ENCODE results near the gene SCGB3A2.
"Not testable (repeated sequence)": the region's sequence is repeated elsewhere in the genome, so short reads cannot be mapped to it uniquely, and the experiment has no call there.

Gene SCGB3A2

DNA sequence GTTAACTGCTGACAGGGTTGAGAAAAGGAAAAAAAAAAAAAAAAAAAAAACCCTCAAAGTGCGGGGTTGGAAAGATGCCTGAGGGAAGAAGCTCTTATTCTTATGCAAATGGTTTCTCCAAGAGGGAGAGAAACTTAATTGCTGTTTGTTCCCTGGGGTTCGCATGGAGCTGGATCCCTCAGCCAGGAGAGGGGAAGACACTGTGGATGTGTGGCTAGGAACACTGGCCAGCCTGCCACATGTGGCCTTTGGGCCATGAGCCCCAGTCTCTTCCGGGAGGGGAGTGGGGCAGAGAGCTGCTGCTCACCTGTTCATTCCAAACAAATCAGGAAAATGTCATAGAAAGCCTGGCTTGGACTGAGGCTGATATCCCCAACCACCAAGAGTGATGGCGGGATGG is 9.4 kb upstream of the SCGB3A2 start:
- no peaks in the 10 kb centered on the region for H3F3A ChIP-seq (ENCODE audit: insufficient read depth, low read length)
- H3K27ac ChIP-seq (ENCODE audit: low read depth, low read length, poor library complexity, severe bottlenecking), result no peak overlapping the region
- no peaks in the 10 kb centered on the region for H3K27me3 ChIP-seq (ENCODE audit: insufficient read depth, low read length)
- H3K4me2 ChIP-seq (ENCODE audit: low read length), result no peak overlapping the region
- H3K79me2 ChIP-seq (ENCODE audit: insufficient read depth, low read length), result no peaks in the 10 kb centered on the region
- no peaks in the 10 kb centered on the region for H3K4me1 ChIP-seq (ENCODE audit: insufficient read depth, low read length, severe bottlenecking)
- H3K4me3 ChIP-seq (ENCODE audit: low read depth, low read length, poor library complexity, severe bottlenecking), result no peak overlapping the region
- H4K20me1 ChIP-seq (ENCODE audit: insufficient read depth, low read length), result no peaks in the 10 kb centered on the region
- H3K36me3 ChIP-seq (ENCODE audit: insufficient read depth, low read length), result no peaks in the 10 kb centered on the region
- no peak overlapping the region for H3K9ac ChIP-seq (ENCODE audit: low read length)
- no peaks in the 10 kb centered on the region for H3K9me3 ChIP-seq (ENCODE audit: low read length)
- TF ChIP-seq, protein P1, sequence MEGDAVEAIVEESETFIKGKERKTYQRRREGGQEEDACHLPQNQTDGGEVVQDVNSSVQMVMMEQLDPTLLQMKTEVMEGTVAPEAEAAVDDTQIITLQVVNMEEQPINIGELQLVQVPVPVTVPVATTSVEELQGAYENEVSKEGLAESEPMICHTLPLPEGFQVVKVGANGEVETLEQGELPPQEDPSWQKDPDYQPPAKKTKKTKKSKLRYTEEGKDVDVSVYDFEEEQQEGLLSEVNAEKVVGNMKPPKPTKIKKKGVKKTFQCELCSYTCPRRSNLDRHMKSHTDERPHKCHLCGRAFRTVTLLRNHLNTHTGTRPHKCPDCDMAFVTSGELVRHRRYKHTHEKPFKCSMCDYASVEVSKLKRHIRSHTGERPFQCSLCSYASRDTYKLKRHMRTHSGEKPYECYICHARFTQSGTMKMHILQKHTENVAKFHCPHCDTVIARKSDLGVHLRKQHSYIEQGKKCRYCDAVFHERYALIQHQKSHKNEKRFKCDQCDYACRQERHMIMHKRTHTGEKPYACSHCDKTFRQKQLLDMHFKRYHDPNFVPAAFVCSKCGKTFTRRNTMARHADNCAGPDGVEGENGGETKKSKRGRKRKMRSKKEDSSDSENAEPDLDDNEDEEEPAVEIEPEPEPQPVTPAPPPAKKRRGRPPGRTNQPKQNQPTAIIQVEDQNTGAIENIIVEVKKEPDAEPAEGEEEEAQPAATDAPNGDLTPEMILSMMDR (IDR thresholded peaks at IDR 0.05; ENCODE audit: low read length), result no peak
- TF ChIP-seq EZH2 (IDR thresholded peaks at IDR 0.05; ENCODE audit: borderline replicate concordance, low read length), result no peak
- no peaks in the 10 kb centered on the region for H3K9me2 ChIP-seq (ENCODE audit: low read depth, low read length)
- H2AFZ ChIP-seq (ENCODE audit: low read length), result no peak overlapping the region

GRCh38 chr5:147869892-147870291 is 8.6 kb upstream of the SCGB3A2 start:
- H3K9me3 ChIP-seq (ENCODE audit: low read length); H3F3A ChIP-seq (ENCODE audit: insufficient read depth, low read length); H3K27me3 ChIP-seq (ENCODE audit: insufficient read depth, low read length); H3K79me2 ChIP-seq (ENCODE audit: insufficient read depth, low read length); H3K4me2 ChIP-seq (ENCODE audit: low read length); H3K4me3 ChIP-seq (ENCODE audit: low read depth, low read length, poor library complexity, severe bottlenecking); H3K9ac ChIP-seq (ENCODE audit: low read length); H4K20me1 ChIP-seq (ENCODE audit: insufficient read depth, low read length); H3K9me2 ChIP-seq (ENCODE audit: low read depth, low read length); H2AFZ ChIP-seq (ENCODE audit: low read length); H3K36me3 ChIP-seq (ENCODE audit: insufficient read depth, low read length); H3K4me1 ChIP-seq (ENCODE audit: insufficient read depth, low read length, severe bottlenecking); H3K27ac ChIP-seq (ENCODE audit: low read depth, low read length, poor library complexity, severe bottlenecking): not testable (repeated sequence)

GRCh38 chr5:147871980-147872549 is 6.4 kb upstream of the SCGB3A2 start:
- not testable (repeated sequence) for H2AFZ ChIP-seq (ENCODE audit: low read length); H3F3A ChIP-seq (ENCODE audit: insufficient read depth, low read length); H3K9me3 ChIP-seq (ENCODE audit: low read length); H3K4me3 ChIP-seq (ENCODE audit: low read depth, low read length, poor library complexity, severe bottlenecking); H3K79me2 ChIP-seq (ENCODE audit: insufficient read depth, low read length); H4K20me1 ChIP-seq (ENCODE audit: insufficient read depth, low read length); H3K9me2 ChIP-seq (ENCODE audit: low read depth, low read length); H3K36me3 ChIP-seq (ENCODE audit: insufficient read depth, low read length); H3K4me2 ChIP-seq (ENCODE audit: low read length); H3K9ac ChIP-seq (ENCODE audit: low read length); H3K4me1 ChIP-seq (ENCODE audit: insufficient read depth, low read length, severe bottlenecking); H3K27me3 ChIP-seq (ENCODE audit: insufficient read depth, low read length); H3K27ac ChIP-seq (ENCODE audit: low read depth, low read length, poor library complexity, severe bottlenecking)

DNA sequence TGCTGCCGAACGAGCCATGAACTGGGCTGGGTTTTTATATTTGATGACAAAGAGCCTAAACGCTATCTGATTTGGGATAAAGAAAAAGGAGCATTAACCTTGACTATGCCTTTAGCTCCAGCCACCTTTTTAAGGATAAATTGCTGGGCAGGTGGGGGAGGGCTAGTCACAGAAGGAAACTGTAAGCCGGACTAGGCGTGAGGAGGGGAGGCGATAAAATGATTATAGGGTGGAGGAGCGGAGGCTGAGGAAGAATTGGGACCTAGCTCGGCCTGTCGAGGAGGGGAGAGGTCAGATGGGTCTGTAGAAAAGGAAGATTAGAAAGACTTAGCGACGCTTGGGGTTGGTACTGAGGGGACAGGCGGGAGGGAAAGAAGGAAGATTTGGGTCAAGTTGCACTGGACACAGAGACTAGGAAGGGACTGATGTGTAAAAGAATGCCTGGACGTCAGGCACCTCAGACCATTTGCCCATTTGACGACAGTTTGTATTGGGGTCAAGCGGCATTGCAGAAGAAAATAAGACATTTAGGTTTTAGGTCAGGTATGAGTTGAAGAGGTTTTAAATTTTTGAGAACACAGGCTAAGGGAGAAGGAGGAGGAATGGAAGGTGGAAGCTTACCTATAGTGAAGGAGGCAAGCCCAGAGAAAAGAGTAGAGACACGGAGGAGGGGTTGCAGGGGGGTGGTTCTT is 5.6 kb upstream of the SCGB3A2 start:
- H3K36me3 ChIP-seq (ENCODE audit: insufficient read depth, low read length); H3K4me1 ChIP-seq (ENCODE audit: insufficient read depth, low read length, severe bottlenecking); H3K4me3 ChIP-seq (ENCODE audit: low read depth, low read length, poor library complexity, severe bottlenecking); H3K27ac ChIP-seq (ENCODE audit: low read depth, low read length, poor library complexity, severe bottlenecking); H3K9me3 ChIP-seq (ENCODE audit: low read length); H2AFZ ChIP-seq (ENCODE audit: low read length); H3F3A ChIP-seq (ENCODE audit: insufficient read depth, low read length); H3K9me2 ChIP-seq (ENCODE audit: low read depth, low read length); H3K9ac ChIP-seq (ENCODE audit: low read length); H3K79me2 ChIP-seq (ENCODE audit: insufficient read depth, low read length); H4K20me1 ChIP-seq (ENCODE audit: insufficient read depth, low read length); H3K27me3 ChIP-seq (ENCODE audit: insufficient read depth, low read length); H3K4me2 ChIP-seq (ENCODE audit: low read length): not testable (repeated sequence)

DNA sequence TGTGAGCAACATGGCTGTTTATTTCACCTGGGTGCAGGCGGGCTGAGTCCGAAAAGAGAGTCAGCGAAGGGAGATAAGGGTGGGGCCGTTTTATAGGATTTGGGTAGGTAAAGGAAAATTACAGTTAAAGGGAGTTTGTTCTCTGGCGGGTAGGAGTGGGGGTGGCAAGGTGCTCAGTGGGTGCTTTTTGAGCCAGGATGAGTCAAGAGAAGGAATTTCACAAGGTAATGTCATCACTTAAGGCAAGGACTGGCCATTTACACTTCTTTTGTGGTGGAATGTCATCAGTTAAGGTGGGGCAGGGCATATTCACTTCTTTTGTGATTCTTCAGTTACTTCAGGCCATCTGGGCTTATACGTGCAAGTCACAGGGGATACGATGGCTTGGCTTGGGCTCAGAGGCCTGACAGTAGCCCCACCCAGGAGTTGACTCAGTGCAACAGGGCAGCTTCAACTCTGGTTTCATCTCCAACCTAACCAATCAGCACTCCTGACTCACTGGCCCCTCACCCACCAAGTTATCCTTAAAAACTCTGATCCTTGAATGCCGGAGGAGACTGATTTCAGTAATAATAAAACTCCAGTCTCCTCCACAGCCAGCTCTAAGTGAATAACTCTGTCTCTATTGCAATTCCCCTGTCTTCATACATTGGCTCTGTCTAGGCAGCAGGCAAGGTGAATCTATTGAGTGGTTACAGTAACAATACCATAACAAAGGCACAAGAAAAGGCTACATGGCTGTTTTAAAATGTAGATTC is 4.2 kb upstream of the SCGB3A2 start:
- not testable (repeated sequence) for H2AFZ ChIP-seq (ENCODE audit: low read length); H3K9ac ChIP-seq (ENCODE audit: low read length); H3K4me3 ChIP-seq (ENCODE audit: low read depth, low read length, poor library complexity, severe bottlenecking)

More for the DNA sequence above, 4.2 kb upstream of the SCGB3A2 start:
- not testable (repeated sequence) for H3K9me3 ChIP-seq (ENCODE audit: low read length); H3K9me2 ChIP-seq (ENCODE audit: low read depth, low read length); H4K20me1 ChIP-seq (ENCODE audit: insufficient read depth, low read length); H3K4me2 ChIP-seq (ENCODE audit: low read length); H3K36me3 ChIP-seq (ENCODE audit: insufficient read depth, low read length); H3K27me3 ChIP-seq (ENCODE audit: insufficient read depth, low read length); H3F3A ChIP-seq (ENCODE audit: insufficient read depth, low read length); H3K27ac ChIP-seq (ENCODE audit: low read depth, low read length, poor library complexity, severe bottlenecking); H3K4me1 ChIP-seq (ENCODE audit: insufficient read depth, low read length, severe bottlenecking); H3K79me2 ChIP-seq (ENCODE audit: insufficient read depth, low read length)
